Measurements from ENCODE around the gene RADX.

DNA sequence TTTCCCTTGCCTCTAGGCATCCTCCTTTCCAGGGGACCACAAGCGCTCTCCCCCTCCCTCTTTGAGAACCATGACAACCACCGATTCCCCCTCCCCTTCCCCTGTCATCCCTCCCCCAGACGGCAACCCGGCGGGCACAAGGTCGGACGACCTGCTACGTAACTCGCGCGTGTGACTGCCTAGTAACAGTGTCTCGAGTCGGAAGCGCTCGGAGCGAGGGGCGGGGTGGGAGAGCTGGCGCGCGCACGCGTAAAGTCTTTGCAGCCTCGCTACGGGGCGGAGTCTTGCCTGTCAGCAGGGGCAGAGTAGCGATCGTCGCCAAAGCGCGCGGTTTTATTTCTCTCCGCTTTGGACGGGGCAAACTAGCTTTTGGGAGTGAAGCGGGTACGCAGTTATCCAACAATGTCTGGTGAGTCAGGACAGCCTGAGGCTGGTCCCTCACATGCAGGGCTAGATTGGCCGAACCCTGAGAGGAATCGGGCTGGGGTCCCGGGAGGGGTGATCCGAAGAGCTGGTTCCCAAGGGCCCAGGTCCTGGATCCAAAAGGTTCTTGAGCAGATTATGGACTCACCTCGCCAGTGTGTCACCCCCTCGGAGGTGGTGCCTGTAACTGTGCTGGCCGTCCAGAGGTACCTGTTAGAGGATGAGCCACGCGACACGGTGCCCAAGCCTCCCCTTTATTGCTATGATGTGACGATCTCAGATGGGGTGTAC lies at the start of gene RADX:
- TF ChIP-seq EZH2 (IDR thresholded peaks at IDR 0.05; ENCODE audit: borderline replicate concordance, low read depth, low read length, severe bottlenecking) (no peak), POLR2AphosphoS5 (IDR thresholded peaks at IDR 0.05; ENCODE audit: insufficient read depth, low read depth, low read length) (no peak)
- TF ChIP-seq, protein P1, sequence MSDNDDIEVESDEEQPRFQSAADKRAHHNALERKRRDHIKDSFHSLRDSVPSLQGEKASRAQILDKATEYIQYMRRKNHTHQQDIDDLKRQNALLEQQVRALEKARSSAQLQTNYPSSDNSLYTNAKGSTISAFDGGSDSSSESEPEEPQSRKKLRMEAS (IDR thresholded peaks at IDR 0.05; ENCODE audit: insufficient read depth, insufficient read length), result no peak
- TF ChIP-seq, protein P2, sequence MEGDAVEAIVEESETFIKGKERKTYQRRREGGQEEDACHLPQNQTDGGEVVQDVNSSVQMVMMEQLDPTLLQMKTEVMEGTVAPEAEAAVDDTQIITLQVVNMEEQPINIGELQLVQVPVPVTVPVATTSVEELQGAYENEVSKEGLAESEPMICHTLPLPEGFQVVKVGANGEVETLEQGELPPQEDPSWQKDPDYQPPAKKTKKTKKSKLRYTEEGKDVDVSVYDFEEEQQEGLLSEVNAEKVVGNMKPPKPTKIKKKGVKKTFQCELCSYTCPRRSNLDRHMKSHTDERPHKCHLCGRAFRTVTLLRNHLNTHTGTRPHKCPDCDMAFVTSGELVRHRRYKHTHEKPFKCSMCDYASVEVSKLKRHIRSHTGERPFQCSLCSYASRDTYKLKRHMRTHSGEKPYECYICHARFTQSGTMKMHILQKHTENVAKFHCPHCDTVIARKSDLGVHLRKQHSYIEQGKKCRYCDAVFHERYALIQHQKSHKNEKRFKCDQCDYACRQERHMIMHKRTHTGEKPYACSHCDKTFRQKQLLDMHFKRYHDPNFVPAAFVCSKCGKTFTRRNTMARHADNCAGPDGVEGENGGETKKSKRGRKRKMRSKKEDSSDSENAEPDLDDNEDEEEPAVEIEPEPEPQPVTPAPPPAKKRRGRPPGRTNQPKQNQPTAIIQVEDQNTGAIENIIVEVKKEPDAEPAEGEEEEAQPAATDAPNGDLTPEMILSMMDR (IDR thresholded peaks at IDR 0.05; ENCODE audit: extremely low read depth in 1 of 2, insufficient read depth in 1 of 2, low read depth in 1 of 2, low read length in 2 of 2), result no peak

All from endothelial cell of umbilical vein (primary cell).